Lower lobe of right lung (tissue), 2 donors: ENCODE data around the gene GLI1. TPM values are rescaled to one million over a fixed set of nuclear protein-coding genes. Genes with fewer than 3 reads are reported as not detected.

Experiments used
- ATAC-seq, 2 donors: fragments of 200-7000 bp; cut with Tn5 transposase; one replicate each; pipeline ENCODE4 v1.9.1; 2020 to 2022; ENCODE audit warnings: mild to moderate bottlenecking in 2 of 2, moderate library complexity in 2 of 2
- DNase-seq: peaks from one replicate; pipeline ENCODE4 v3.0.0-alpha.2; 2020
- H3K27ac ChIP-seq: fragments of 200-600 bp; one replicate; pipeline ENCODE4 v1.8.0; 2022
- H3K27me3 ChIP-seq: fragments of 200-600 bp; one replicate; pipeline ENCODE4 v1.8.0; 2022; ENCODE audit warnings: low read depth
- H3K36me3 ChIP-seq: fragments of 200-600 bp; one replicate; pipeline ENCODE4 v1.8.0; 2022; ENCODE audit warnings: mild to moderate bottlenecking
- H3K4me1 ChIP-seq: fragments of 200-600 bp; one replicate; pipeline ENCODE4 v1.8.0; 2022
- H3K4me3 ChIP-seq: fragments of 200-600 bp; one replicate; pipeline ENCODE4 v1.8.0; 2022; ENCODE audit warnings: mild to moderate bottlenecking
- H3K9me3 ChIP-seq: fragments of 200-600 bp; one replicate; pipeline ENCODE4 v1.8.0; 2022
- intact Hi-C: fragments of 100-400 bp; cut with DNase I; formaldehyde crosslinking; loops from one replicate; pipeline ENCODE4 v1.11.0; 2022
- total RNA-seq: library from RNA; stranded (reverse); fragmentation: NEBNext Ultra II Directional; extraction: Animal tissue kit (Norgen Biotek cat#: 25700); gene quantifications from one replicate; pipeline ENCODE4 v1.2.1, GENCODE V29; 2021
- TF ChIP-seq, protein P1 (sequence below): fragments of 200-600 bp; IDR thresholded peaks from one replicate; pipeline ENCODE4 v1.8.0; 2022; ENCODE audit warnings: antibody characterized with exemption, mild to moderate bottlenecking
- donor health status: DM: no; HTN: yes; CAD: no; lungs with severe emphysema.

GLI1 gene
- total RNA-seq, 1 donor from 2014 or later: 0.21 TPM

DNA sequence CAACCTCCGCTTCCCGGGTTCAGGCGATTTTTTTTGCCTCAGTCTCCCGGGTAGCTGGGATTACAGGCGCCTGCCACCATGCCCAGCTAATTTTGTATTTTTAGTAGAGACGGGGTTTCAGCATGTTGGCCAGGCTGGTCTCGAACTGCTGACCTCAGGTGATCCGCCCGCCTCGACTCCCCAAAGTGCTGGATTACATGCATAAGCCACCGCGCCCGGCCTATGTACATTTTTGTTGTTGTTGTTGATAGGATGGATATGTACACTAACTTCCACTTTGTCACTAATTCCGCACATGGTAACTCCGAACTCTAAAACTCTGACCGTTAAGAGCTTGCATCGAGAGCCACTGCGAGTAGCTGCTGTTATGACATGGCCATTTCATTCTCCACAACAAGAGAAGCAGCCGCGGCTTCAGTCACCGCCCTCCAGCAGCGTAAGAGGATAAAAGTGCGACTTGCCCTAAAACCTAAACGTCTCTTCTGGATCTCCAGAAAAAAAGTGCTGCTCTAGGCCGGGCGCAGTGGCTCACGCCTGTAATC lies 27.5 kb downstream of the GLI1 start:
- Histone ChIP-seq H3K36me3 (peaks cover 31% of the 10 kb centered on the region), H3K27ac (peak overlapping the region; percentile 78), H3K4me1 (peaks cover 15% of the 10 kb centered on the region), H3K4me3 (peak overlapping the region; percentile 94), H3K9me3 (no peaks in the 10 kb centered on the region), H3K27me3 (no peaks in the 10 kb centered on the region)
- TF ChIP-seq, protein P1, sequence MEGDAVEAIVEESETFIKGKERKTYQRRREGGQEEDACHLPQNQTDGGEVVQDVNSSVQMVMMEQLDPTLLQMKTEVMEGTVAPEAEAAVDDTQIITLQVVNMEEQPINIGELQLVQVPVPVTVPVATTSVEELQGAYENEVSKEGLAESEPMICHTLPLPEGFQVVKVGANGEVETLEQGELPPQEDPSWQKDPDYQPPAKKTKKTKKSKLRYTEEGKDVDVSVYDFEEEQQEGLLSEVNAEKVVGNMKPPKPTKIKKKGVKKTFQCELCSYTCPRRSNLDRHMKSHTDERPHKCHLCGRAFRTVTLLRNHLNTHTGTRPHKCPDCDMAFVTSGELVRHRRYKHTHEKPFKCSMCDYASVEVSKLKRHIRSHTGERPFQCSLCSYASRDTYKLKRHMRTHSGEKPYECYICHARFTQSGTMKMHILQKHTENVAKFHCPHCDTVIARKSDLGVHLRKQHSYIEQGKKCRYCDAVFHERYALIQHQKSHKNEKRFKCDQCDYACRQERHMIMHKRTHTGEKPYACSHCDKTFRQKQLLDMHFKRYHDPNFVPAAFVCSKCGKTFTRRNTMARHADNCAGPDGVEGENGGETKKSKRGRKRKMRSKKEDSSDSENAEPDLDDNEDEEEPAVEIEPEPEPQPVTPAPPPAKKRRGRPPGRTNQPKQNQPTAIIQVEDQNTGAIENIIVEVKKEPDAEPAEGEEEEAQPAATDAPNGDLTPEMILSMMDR: no peak
- ATAC-seq: no peak
- no peak for DNase-seq
- intact Hi-C loops: no loop called here

- ATAC-seq: peak; percentile 98 to 99
- H3K9me3 ChIP-seq: no peaks in the 10 kb centered on the region
- peaks cover 38% of the 10 kb centered on the region for H3K36me3 ChIP-seq
- DNase-seq: peak; percentile 97
- peak within 1 kb of the TSS; percentile 78 for H3K27ac ChIP-seq
- H3K4me1 ChIP-seq: peaks cover 15% of the 10 kb centered on the region
- TF ChIP-seq, protein P1: no peak
- no peaks in the 10 kb centered on the region for H3K27me3 ChIP-seq
- intact Hi-C loops: no loop called here
- H3K4me3 ChIP-seq: peak within 1 kb of the TSS; percentile 94
Measured at GRCh38 chr12:57487597-57488401, 28.2 kb downstream of the GLI1 start, which contains the start of gene MARS1. MARS1 (plus strand) TSS chr12:57488068; CDS start chr12:57488091, 23 bp downstream.

DNA sequence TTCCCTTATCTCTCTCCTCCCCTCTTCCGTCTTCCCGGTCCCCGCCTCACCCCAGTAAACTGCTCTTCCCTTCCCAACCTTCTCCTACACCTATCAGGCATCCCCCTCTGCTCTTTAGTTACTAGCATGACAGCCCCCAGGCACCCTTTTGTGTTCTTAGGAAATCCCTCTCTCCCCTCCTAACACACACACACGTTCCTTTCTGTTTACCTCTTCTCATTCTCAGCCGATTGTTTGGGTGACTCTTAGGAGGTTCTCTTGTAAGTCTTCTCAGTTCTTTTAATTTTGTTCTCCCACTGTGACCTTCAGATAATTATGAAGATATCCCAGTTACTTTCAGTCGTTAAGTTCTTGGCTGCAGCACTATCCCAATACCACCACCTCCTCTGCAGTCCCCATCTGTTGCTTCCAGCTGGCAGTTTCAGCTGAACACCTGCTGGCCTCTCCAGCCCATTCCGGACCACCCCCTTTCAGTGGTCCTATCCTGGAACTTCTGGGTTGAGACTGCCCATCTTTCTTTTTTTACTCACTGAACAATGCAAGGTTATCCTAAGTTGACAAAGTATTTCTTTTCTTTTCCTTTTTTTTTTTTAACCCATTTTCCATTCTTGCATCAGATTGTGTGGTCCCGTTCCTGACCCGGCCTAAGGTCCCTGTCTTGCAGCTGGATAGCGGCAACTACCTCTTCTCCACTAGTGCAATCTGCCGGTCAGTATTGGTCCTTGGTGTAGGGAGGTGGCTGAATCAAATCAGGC lies 29.0 kb downstream of the GLI1 start:
- H3K27ac ChIP-seq: peak overlapping the region; percentile 78

GRCh38 chr12:57489157-57489641 lies 29.6 kb downstream of the GLI1 start:
- Histone ChIP-seq H3K4me1 (peaks cover 15% of the 10 kb centered on the region), H3K4me3 (peak overlapping the region; percentile 94), H3K9me3 (no peaks in the 10 kb centered on the region), H3K27me3 (no peaks in the 10 kb centered on the region), H3K36me3 (peaks cover 44% of the 10 kb centered on the region), H3K27ac (no peak overlapping the region)
- TF ChIP-seq, protein P1: no peak
- ATAC-seq (no peak), DNase-seq (no peak)
- intact Hi-C loops: no loop called here

More for the DNA sequence above, 29.0 kb downstream of the GLI1 start:
- DNase-seq (no peak), ATAC-seq (no peak)
- peaks cover 40% of the 10 kb centered on the region for H3K36me3 ChIP-seq
- H3K4me1 ChIP-seq: peaks cover 15% of the 10 kb centered on the region
- H3K9me3 ChIP-seq: no peaks in the 10 kb centered on the region
- no peaks in the 10 kb centered on the region for H3K27me3 ChIP-seq
- intact Hi-C loops: no loop called here
- peak overlapping the region; percentile 94 for H3K4me3 ChIP-seq
- TF ChIP-seq, protein P1: no peak

DNA sequence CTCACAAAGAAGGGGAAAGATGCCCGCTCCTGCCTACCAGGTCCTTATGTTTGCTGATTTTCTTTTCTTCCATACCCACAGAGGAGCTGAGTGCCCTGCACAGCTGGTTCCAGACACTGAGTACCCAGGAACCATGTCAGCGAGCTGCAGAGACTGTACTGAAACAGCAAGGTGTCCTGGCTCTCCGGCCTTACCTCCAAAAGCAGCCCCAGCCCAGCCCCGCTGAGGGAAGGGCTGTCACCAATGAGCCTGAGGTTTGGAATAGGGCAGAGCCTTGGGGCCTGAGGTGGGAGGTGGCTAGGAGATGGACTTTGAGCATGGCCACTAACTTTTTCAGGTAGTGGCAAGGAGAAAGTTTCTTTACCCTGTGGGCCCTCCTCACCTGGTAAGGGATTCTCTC lies 30.5 kb downstream of the GLI1 start:
- Histone ChIP-seq H3K27ac (no peak overlapping the region), H3K4me1 (peaks cover 15% of the 10 kb centered on the region), H3K27me3 (no peaks in the 10 kb centered on the region), H3K9me3 (no peaks in the 10 kb centered on the region), H3K4me3 (no peak overlapping the region), H3K36me3 (peaks cover 48% of the 10 kb centered on the region)
- DNase-seq (no peak), ATAC-seq (no peak)
- TF ChIP-seq, protein P1: no peak
- intact Hi-C loops: no loop called here
